H9 (cell line): Measurements from ENCODE around the gene TFPI. TPM values are rescaled to one million over a fixed set of nuclear protein-coding genes. Genes with fewer than 3 reads are reported as not detected.

ENCODE experiments used
- DNase-seq: peaks from one replicate; pipeline ENCODE4 v3.0.0-alpha.2; 2017
- H2AFZ ChIP-seq: one replicate; pipeline ENCODE4 v1.6.1; 2013; ENCODE audit warnings: mild to moderate bottlenecking, low read length, control low read depth, moderate library complexity
- H2AK5ac ChIP-seq: 2 replicates; pipeline ENCODE4 v1.6.1; 2013; ENCODE audit warnings: low read length, control low read depth, mixed read lengths; ENCODE audit not compliant: insufficient read length
- H2BK120ac ChIP-seq: one replicate; pipeline ENCODE4 v1.6.1; 2013; ENCODE audit warnings: low read depth, mild to moderate bottlenecking, low read length, control low read depth, inconsistent platforms; ENCODE audit not compliant: poor library complexity, severe bottlenecking
- H2BK12ac ChIP-seq: 2 replicates; pipeline ENCODE4 v1.6.1; 2013; ENCODE audit warnings: low read length, control low read depth, mixed read lengths, low read depth; ENCODE audit not compliant: insufficient read length
- H2BK15ac ChIP-seq: 2 replicates; pipeline ENCODE4 v1.6.1; 2013; ENCODE audit warnings: low read depth, low read length, control low read depth
- H2BK20ac ChIP-seq: one replicate; pipeline ENCODE4 v1.6.1; 2013; ENCODE audit warnings: low read depth, mild to moderate bottlenecking, low read length, control low read depth, inconsistent platforms; ENCODE audit not compliant: poor library complexity, severe bottlenecking
- H2BK5ac ChIP-seq: 2 replicates; pipeline ENCODE4 v1.6.1; 2013; ENCODE audit warnings: low read length, control low read depth, mixed read lengths; ENCODE audit not compliant: insufficient read length
- H3K14ac ChIP-seq: 2 replicates; pipeline ENCODE4 v1.6.1; 2013; ENCODE audit warnings: low read length, control low read depth; ENCODE audit not compliant: insufficient read depth
- H3K18ac ChIP-seq: 2 replicates; pipeline ENCODE4 v1.6.1; 2013; ENCODE audit warnings: low read depth, mild to moderate bottlenecking, mixed read lengths, low read length, control low read depth; ENCODE audit not compliant: insufficient read length
- H3K23ac ChIP-seq: 2 replicates; pipeline ENCODE4 v1.6.1; 2013; ENCODE audit warnings: low read length, control low read depth, mixed read lengths, low read depth; ENCODE audit not compliant: insufficient read length
- H3K23me2 ChIP-seq: 2 replicates; pipeline ENCODE4 v1.6.1; 2013; ENCODE audit warnings: low read depth, mild to moderate bottlenecking, mixed read lengths, low read length, control low read depth; ENCODE audit not compliant: insufficient read length, poor library complexity, severe bottlenecking
- H3K27ac ChIP-seq: 2 replicates; pipeline ENCODE4 v1.5.1; 2013; ENCODE audit warnings: low read length, control low read depth, mixed read lengths, low read depth; ENCODE audit not compliant: insufficient read length
- H3K27me3 ChIP-seq: 2 replicates; pipeline ENCODE4 v1.6.1; 2013; ENCODE audit warnings: low read length, control low read depth, inconsistent platforms; ENCODE audit not compliant: insufficient read depth
- H3K4ac ChIP-seq: 2 replicates; pipeline ENCODE4 v1.6.1; 2013; ENCODE audit warnings: low read depth, mild to moderate bottlenecking, control low read depth, inconsistent platforms, low read length, moderate library complexity
- H3K4me1 ChIP-seq: 2 replicates; pipeline ENCODE4 v1.6.1; 2013; ENCODE audit warnings: low read length, control low read depth, inconsistent platforms; ENCODE audit not compliant: insufficient read depth
- H3K4me2 ChIP-seq: 2 replicates; pipeline ENCODE4 v1.6.1; 2013; ENCODE audit warnings: low read length, control low read depth, mixed read lengths; ENCODE audit not compliant: insufficient read length, insufficient read depth
- H3K56ac ChIP-seq: 2 replicates; pipeline ENCODE4 v1.6.1; 2013; ENCODE audit warnings: low read depth, mild to moderate bottlenecking, mixed read lengths, low read length, control low read depth; ENCODE audit not compliant: insufficient read length
- H3K79me1 ChIP-seq: 2 replicates; pipeline ENCODE4 v1.6.1; 2013; ENCODE audit warnings: low read depth, mild to moderate bottlenecking, moderate library complexity, low read length, control low read depth, inconsistent platforms; ENCODE audit not compliant: insufficient read depth, poor library complexity, severe bottlenecking
- H3K79me2 ChIP-seq: 2 replicates; pipeline ENCODE4 v1.6.1; 2013; ENCODE audit warnings: low read length, control low read depth, inconsistent platforms; ENCODE audit not compliant: insufficient read depth
- H3K9ac ChIP-seq: 2 replicates; pipeline ENCODE4 v1.6.1; 2013; ENCODE audit warnings: low read length, control low read depth, mixed read lengths; ENCODE audit not compliant: insufficient read length; ENCODE audit errors: extremely low read depth
- H3K9me3 ChIP-seq: one replicate; pipeline ENCODE4 v1.6.1; 2013; ENCODE audit warnings: low read depth, low read length, inconsistent platforms; ENCODE audit not compliant: control insufficient read depth
- H3T11ph ChIP-seq: one replicate; pipeline ENCODE4 v1.6.1; 2013; ENCODE audit warnings: mild to moderate bottlenecking, low read length, control low read depth, inconsistent platforms
- H4K20me1 ChIP-seq: one replicate; pipeline ENCODE4 v1.6.1; 2013; ENCODE audit not compliant: control insufficient read depth, insufficient read length, insufficient read depth
- H4K5ac ChIP-seq: 2 replicates; pipeline ENCODE4 v1.6.1; 2013; ENCODE audit warnings: low read depth, mild to moderate bottlenecking, mixed read lengths, low read length, control low read depth; ENCODE audit not compliant: insufficient read length
- H4K8ac ChIP-seq: replicated peaks from 2 replicates; pipeline ENCODE4 v1.6.1; 2013; ENCODE audit warnings: low read length, control low read depth, mixed read lengths, low read depth; ENCODE audit not compliant: insufficient read length
- H4K91ac ChIP-seq: 2 replicates; pipeline ENCODE4 v1.6.1; 2013; ENCODE audit warnings: low read depth, mild to moderate bottlenecking, moderate library complexity, mixed read lengths, low read length, control low read depth; ENCODE audit not compliant: insufficient read length
- H3K27ac Mint-ChIP-seq, 3 experiments: 2 replicates in 2 of 3; 3 replicates in 1 of 3; pipeline ENCODE4 v1.8.0; 2020 to 2021; ENCODE audit warnings: mixed read lengths in 3 of 3, mild to moderate bottlenecking in 1 of 3, moderate library complexity in 1 of 3
- H3K27me3 Mint-ChIP-seq: 2 replicates; pipeline ENCODE4 v1.8.0; 2021; ENCODE audit warnings: low read depth, mild to moderate bottlenecking, moderate library complexity, mixed read lengths
- H3K36me3 Mint-ChIP-seq, 3 experiments: 2 replicates in 2 of 3; 3 replicates in 1 of 3; pipeline ENCODE4 v1.8.0; 2020 to 2021; ENCODE audit warnings: low read depth in 3 of 3, mixed read lengths in 3 of 3; ENCODE audit not compliant: insufficient read depth in 1 of 3
- H3K4me1 Mint-ChIP-seq, 2 experiments: 2 replicates each; pipeline ENCODE4 v1.8.0; 2020; ENCODE audit warnings: mixed read lengths in 2 of 2
- H3K4me3 Mint-ChIP-seq, 2 experiments: 2 replicates in 1 of 2; 3 replicates in 1 of 2; pipeline ENCODE4 v1.8.0; 2020 to 2021; ENCODE audit warnings: mild to moderate bottlenecking in 2 of 2, mixed read lengths in 2 of 2, moderate library complexity in 1 of 2
- H3K9me3 Mint-ChIP-seq, 2 experiments: 2 replicates in 1 of 2; 3 replicates in 1 of 2; pipeline ENCODE4 v1.8.0; 2020; ENCODE audit warnings: mild to moderate bottlenecking in 2 of 2, mixed read lengths in 2 of 2, moderate library complexity in 1 of 2
- total RNA-seq: library from RNA; stranded (reverse); gene quantifications from 2 replicates; pipeline ENCODE4 v1.2.1, GENCODE V29; 2021
- TF ChIP-seq, protein P1 (sequence below): fragments of 200-600 bp; sonication (generic); conservative IDR thresholded peaks from 3 replicates; pipeline ENCODE4 v1.8.0; 2021; ENCODE audit warnings: antibody characterized with exemption, mild to moderate bottlenecking

Gene TFPI
- total RNA-seq, 1 experiment from 2014 or later, result 5.8 TPM

DNA sequence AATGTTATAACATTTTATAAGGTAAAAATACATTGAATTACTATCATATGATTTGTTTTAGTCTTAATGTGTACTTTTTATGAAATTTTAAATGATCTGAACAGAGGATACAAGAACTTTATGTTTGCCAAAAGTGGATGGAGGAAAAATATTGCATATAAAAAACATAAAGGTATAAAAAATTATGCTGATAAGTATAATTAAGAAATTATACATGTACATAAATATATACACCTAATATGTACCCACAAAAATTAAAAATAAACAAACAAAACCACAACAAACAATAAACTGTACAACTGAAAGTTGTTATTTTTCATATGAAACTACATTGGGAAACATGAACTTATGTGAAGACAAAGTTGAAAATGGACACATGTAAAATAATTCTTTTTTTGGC is 68.0 kb downstream of the TFPI start:
- Histone ChIP-seq H2BK20ac (no peak overlapping the region), H3K9ac (no peak overlapping the region), H3K56ac (no peak overlapping the region), H3K27ac (no peak overlapping the region), H3K9me3 (no peaks in the 10 kb centered on the region), H3K14ac (no peak overlapping the region), H2AK5ac (no peak overlapping the region), H3K4ac (no peak overlapping the region), H3K27me3 (no peaks in the 10 kb centered on the region), H2AFZ (no peak overlapping the region), H4K8ac (no peak overlapping the region), H3K79me1 (no peaks in the 10 kb centered on the region), H2BK5ac (no peak overlapping the region), H4K20me1 (no peaks in the 10 kb centered on the region), H3K18ac (no peak overlapping the region), H2BK12ac (no peak overlapping the region), H4K5ac (no peak overlapping the region), H2BK15ac (no peak overlapping the region), H3K23ac (no peak overlapping the region), H3K23me2 (no peaks in the 10 kb centered on the region), H2BK120ac (no peak overlapping the region), H3T11ph (no peak overlapping the region), H4K91ac (no peak overlapping the region), H3K79me2 (no peaks in the 10 kb centered on the region), H3K4me1 (no peaks in the 10 kb centered on the region), H3K4me2 (no peak overlapping the region)
- Mint-ChIP-seq H3K27ac (no peak overlapping the region), H3K9me3 (no peaks in the 10 kb centered on the region), H3K27me3 (no peaks in the 10 kb centered on the region), H3K36me3 (no peaks in the 10 kb centered on the region), H3K4me1 (no peaks in the 10 kb centered on the region), H3K4me3 (no peak overlapping the region)
- no peak for DNase-seq
- TF ChIP-seq, protein P1, sequence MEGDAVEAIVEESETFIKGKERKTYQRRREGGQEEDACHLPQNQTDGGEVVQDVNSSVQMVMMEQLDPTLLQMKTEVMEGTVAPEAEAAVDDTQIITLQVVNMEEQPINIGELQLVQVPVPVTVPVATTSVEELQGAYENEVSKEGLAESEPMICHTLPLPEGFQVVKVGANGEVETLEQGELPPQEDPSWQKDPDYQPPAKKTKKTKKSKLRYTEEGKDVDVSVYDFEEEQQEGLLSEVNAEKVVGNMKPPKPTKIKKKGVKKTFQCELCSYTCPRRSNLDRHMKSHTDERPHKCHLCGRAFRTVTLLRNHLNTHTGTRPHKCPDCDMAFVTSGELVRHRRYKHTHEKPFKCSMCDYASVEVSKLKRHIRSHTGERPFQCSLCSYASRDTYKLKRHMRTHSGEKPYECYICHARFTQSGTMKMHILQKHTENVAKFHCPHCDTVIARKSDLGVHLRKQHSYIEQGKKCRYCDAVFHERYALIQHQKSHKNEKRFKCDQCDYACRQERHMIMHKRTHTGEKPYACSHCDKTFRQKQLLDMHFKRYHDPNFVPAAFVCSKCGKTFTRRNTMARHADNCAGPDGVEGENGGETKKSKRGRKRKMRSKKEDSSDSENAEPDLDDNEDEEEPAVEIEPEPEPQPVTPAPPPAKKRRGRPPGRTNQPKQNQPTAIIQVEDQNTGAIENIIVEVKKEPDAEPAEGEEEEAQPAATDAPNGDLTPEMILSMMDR, result no peak
